ENCODE measurements around the gene INSYN2A. TPM values are rescaled to one million over a fixed set of nuclear protein-coding genes. Genes with fewer than 3 reads are reported as not detected.

Gene INSYN2A
- total and polyA plus RNA-seq, 9 of the 15 experiments (the other 6 are each of a cell fraction or from before 2014, with no cell fraction given): not detected

GRCh38 chr10:127210936-127211466 lies 14.6 kb upstream of the INSYN2A start:
- TF ChIP-seq MBD2 (IDR thresholded peaks at IDR 0.05; ENCODE audit: borderline replicate concordance, low read depth): no peak
- no peak for TF ChIP-seq POLR2B (IDR thresholded peaks at IDR 0.05; ENCODE audit: low read depth, partially characterized antibody)
- TF ChIP-seq TEAD2 (tag; IDR thresholded peaks at IDR 0.05): no peak
- no peak for TF ChIP-seq TGIF2 (CRISPR knock-in tag; IDR thresholded peaks at IDR 0.05)
- TF ChIP-seq TFE3 (CRISPR knock-in tag; IDR thresholded peaks at IDR 0.05): no peak
- no peak for TF ChIP-seq SREBF1 (IDR thresholded peaks at IDR 0.05; ENCODE audit: borderline replicate concordance, low read depth, low read length)
- TF ChIP-seq ZFX (CRISPR knock-in tag; IDR thresholded peaks at IDR 0.05): no peak
- TF ChIP-seq ELK1 (CRISPR knock-in tag; IDR thresholded peaks at IDR 0.05): no peak
- no peak for TF ChIP-seq U2AF1 (optimal IDR thresholded peaks at IDR 0.05; ENCODE audit: low read depth, low read length)
- no peak for TF ChIP-seq ZNF224 (CRISPR knock-in tag; IDR thresholded peaks at IDR 0.05)
- TF ChIP-seq HCFC1 (IDR thresholded peaks at IDR 0.05; ENCODE audit: low read depth, low read length): no peak
- no peak for TF ChIP-seq ZNF354B (CRISPR knock-in tag; IDR thresholded peaks at IDR 0.05)
- H3K9me1 ChIP-seq (ENCODE audit: control insufficient read depth, insufficient read depth, low read length): no peaks in the 10 kb centered on the region
- no peaks in the 10 kb centered on the region for H3K9me3 ChIP-seq (replicated peaks; ENCODE audit: control insufficient read depth, insufficient read depth, low read depth, low read length)
- no peak overlapping the region for H3K4me2 ChIP-seq (ENCODE audit: insufficient read depth, low read length)
- in situ Hi-C loops (cut with MboI): no loop called here
- no peaks in the 10 kb centered on the region for H4K20me1 ChIP-seq (replicated peaks; ENCODE audit: control insufficient read depth, insufficient read depth, low read length)
- ChIA-PET CTCF (ENCODE audit: low intra/inter-chr PET ratio) (no interaction called here), POLR2A (no interaction called here)
- H3K27me3 ChIP-seq (ENCODE audit: control insufficient read depth in 2 of 2, insufficient read depth in 2 of 2, low read length in 2 of 2): no peaks in the 10 kb centered on the region
- H3K9ac ChIP-seq (ENCODE audit: insufficient read depth in 1 of 2, low read depth in 2 of 2, low read length in 2 of 2): no peak overlapping the region
- WGBS (ENCODE audit: insufficient coverage, low coverage, missing lambda C conversion rate): 1% methylated on average over 7 of the region's 7 CpGs
- intact Hi-C loops (cut with micrococcal nuclease): no loop called here
- no peaks in the 10 kb centered on the region for H3K79me2 ChIP-seq (ENCODE audit: control insufficient read depth, insufficient read depth, low read length)
- BruUV-seq (replicated peaks): no TSS peak
- no peaks in the 10 kb centered on the region for H3K36me3 ChIP-seq (ENCODE audit: control insufficient read depth, insufficient read depth, low read length)
- ATAC-seq (no peak), FAIRE-seq (no peak), DNase-seq (ENCODE audit: extremely low read depth in 1 of 4, low spot score in 3 of 4) (no peak)
- no peak overlapping the region for H3K4me3 ChIP-seq
- H2AFZ ChIP-seq (ENCODE audit: low read depth, low read length): no peak overlapping the region
- H3K27ac ChIP-seq (ENCODE audit: extremely low read depth, low read depth, low read length): no peak overlapping the region
- no peaks in the 10 kb centered on the region for H3K4me1 ChIP-seq (replicated peaks in 1 of 2; ENCODE audit: control insufficient read depth in 2 of 2, insufficient read depth in 2 of 2, low read length in 2 of 2)
